Activated T-cell treated with anti-CD3 and anti-CD28 coated beads, Interleukin-2, amount 50 U/mL, for 4 hours (primary cell): ENCODE data around the gene GTF2E1. TPM values are rescaled to one million over a fixed set of nuclear protein-coding genes. Genes with fewer than 3 reads are reported as not detected.

Source experiments
- ATAC-seq, 2 donors: fragments of 200-7000 bp; cut with Tn5 transposase; one replicate each; pipeline ENCODE4 v1.10.0; 2021
- DNase-seq: peaks from one replicate; pipeline ENCODE4 v3.0.0-alpha.2; 2020
- H3K27me3 Mint-ChIP-seq: one replicate; pipeline ENCODE4 v1.8.0; 2021; ENCODE audit warnings: low read depth, mixed read lengths
- H3K36me3 Mint-ChIP-seq: one replicate; pipeline ENCODE4 v1.8.0; 2022; ENCODE audit warnings: mixed read lengths; ENCODE audit not compliant: insufficient read depth
- H3K4me1 Mint-ChIP-seq: one replicate; pipeline ENCODE4 v1.8.0; 2021; ENCODE audit warnings: low read depth, mixed read lengths
- H3K4me3 Mint-ChIP-seq: one replicate; pipeline ENCODE4 v1.8.0; 2021; ENCODE audit warnings: mild to moderate bottlenecking, moderate library complexity, mixed read lengths
- H3K9me3 Mint-ChIP-seq: one replicate; pipeline ENCODE4 v1.8.0; 2021; ENCODE audit warnings: mixed read lengths
- total RNA-seq, 3 donors: library from RNA; stranded (reverse); gene quantifications; one replicate each; pipeline ENCODE4 v1.2.1, GENCODE V29; 2021

The GTF2E1 gene
- total RNA-seq, 3 donors from 2014 or later = 22.6 to 25.5 (median 24.9) TPM

- Mint-ChIP-seq H3K4me3 (no peak overlapping the region), H3K4me1 (no peaks in the 10 kb centered on the region), H3K9me3 (no peaks in the 10 kb centered on the region), H3K27me3 (no peaks in the 10 kb centered on the region), H3K36me3 (no peaks in the 10 kb centered on the region)
- DNase-seq (no peak), ATAC-seq (no peak)
These were observed 55.3 kb downstream of the GTF2E1 start for GRCh38 chr3:120797857-120798256.

GRCh38 chr3:120798346-120798745 is 55.8 kb downstream of the GTF2E1 start:
- Mint-ChIP-seq H3K4me1 (no peaks in the 10 kb centered on the region), H3K27me3 (no peaks in the 10 kb centered on the region), H3K36me3 (no peaks in the 10 kb centered on the region), H3K4me3 (no peak overlapping the region), H3K9me3 (no peaks in the 10 kb centered on the region)
- DNase-seq (no peak), ATAC-seq (no peak)

GRCh38 chr3:120800625-120801024 is 58.1 kb downstream of the GTF2E1 start:
- no peaks in the 10 kb centered on the region for H3K4me1 Mint-ChIP-seq

GRCh38 chr3:120801484-120801883 is 58.9 kb downstream of the GTF2E1 start:
- ATAC-seq = no peak
- Mint-ChIP-seq H3K27me3 (peaks cover 2% of the 10 kb centered on the region), H3K9me3 (no peaks in the 10 kb centered on the region), H3K4me1 (no peaks in the 10 kb centered on the region), H3K36me3 (no peaks in the 10 kb centered on the region), H3K4me3 (no peak overlapping the region)
- DNase-seq = no peak

More at GRCh38 chr3:120800625-120801024, 58.1 kb downstream of the GTF2E1 start:
- no peaks in the 10 kb centered on the region for H3K36me3 Mint-ChIP-seq
- H3K9me3 Mint-ChIP-seq = no peaks in the 10 kb centered on the region
- ATAC-seq (no peak), DNase-seq (no peak)
- peaks cover 2% of the 10 kb centered on the region for H3K27me3 Mint-ChIP-seq
- H3K4me3 Mint-ChIP-seq = no peak overlapping the region

- H3K4me3 Mint-ChIP-seq = no peak overlapping the region
- no peak for ATAC-seq
- H3K36me3 Mint-ChIP-seq = no peaks in the 10 kb centered on the region
- DNase-seq = no peak
- peaks cover 2% of the 10 kb centered on the region for H3K27me3 Mint-ChIP-seq
- no peaks in the 10 kb centered on the region for H3K9me3 Mint-ChIP-seq
- H3K4me1 Mint-ChIP-seq = no peaks in the 10 kb centered on the region
These were observed 60.4 kb downstream of the GTF2E1 start for GRCh38 chr3:120802916-120803315.

- ATAC-seq (no peak), DNase-seq (no peak)
- Mint-ChIP-seq H3K9me3 (no peaks in the 10 kb centered on the region), H3K4me3 (no peak overlapping the region), H3K36me3 (no peaks in the 10 kb centered on the region), H3K4me1 (no peaks in the 10 kb centered on the region), H3K27me3 (peaks cover 18% of the 10 kb centered on the region)
These were observed 74.2 kb downstream of the GTF2E1 start for GRCh38 chr3:120816728-120817127.

- Mint-ChIP-seq H3K4me3 (no peak overlapping the region), H3K4me1 (no peaks in the 10 kb centered on the region), H3K36me3 (no peaks in the 10 kb centered on the region), H3K9me3 (no peaks in the 10 kb centered on the region), H3K27me3 (peaks cover 4% of the 10 kb centered on the region)
- no peak for DNase-seq
- ATAC-seq = no peak
These were observed 78.2 kb downstream of the GTF2E1 start for GRCh38 chr3:120820748-120821147.

- no peak for DNase-seq
- no peak overlapping the region for H3K4me3 Mint-ChIP-seq
- no peak for ATAC-seq
- H3K9me3 Mint-ChIP-seq = no peaks in the 10 kb centered on the region
- H3K27me3 Mint-ChIP-seq = peaks cover 4% of the 10 kb centered on the region
- no peaks in the 10 kb centered on the region for H3K4me1 Mint-ChIP-seq
- no peaks in the 10 kb centered on the region for H3K36me3 Mint-ChIP-seq
These were observed 78.9 kb downstream of the GTF2E1 start for GRCh38 chr3:120821426-120821825.

GRCh38 chr3:120823156-120823555 is 80.6 kb downstream of the GTF2E1 start:
- H3K27me3 Mint-ChIP-seq = no peaks in the 10 kb centered on the region
- H3K4me3 Mint-ChIP-seq = no peak overlapping the region
- no peaks in the 10 kb centered on the region for H3K4me1 Mint-ChIP-seq
- ATAC-seq (no peak), DNase-seq (no peak)
- H3K36me3 Mint-ChIP-seq = no peaks in the 10 kb centered on the region
- no peaks in the 10 kb centered on the region for H3K9me3 Mint-ChIP-seq

- ATAC-seq (no peak), DNase-seq (no peak)
- Mint-ChIP-seq H3K4me1 (no peaks in the 10 kb centered on the region), H3K4me3 (no peak overlapping the region), H3K27me3 (no peaks in the 10 kb centered on the region), H3K9me3 (no peaks in the 10 kb centered on the region), H3K36me3 (no peaks in the 10 kb centered on the region)
These were observed 82.1 kb downstream of the GTF2E1 start for GRCh38 chr3:120824613-120825012.

GRCh38 chr3:120828796-120829195 is 86.3 kb downstream of the GTF2E1 start:
- no peak overlapping the region for H3K4me3 Mint-ChIP-seq
- no peaks in the 10 kb centered on the region for H3K4me1 Mint-ChIP-seq
- no peaks in the 10 kb centered on the region for H3K36me3 Mint-ChIP-seq
- ATAC-seq = no peak
- peaks cover 5% of the 10 kb centered on the region for H3K27me3 Mint-ChIP-seq
- DNase-seq = no peak
- no peaks in the 10 kb centered on the region for H3K9me3 Mint-ChIP-seq

GRCh38 chr3:120831066-120831465 is 88.5 kb downstream of the GTF2E1 start:
- no peaks in the 10 kb centered on the region for H3K36me3 Mint-ChIP-seq
- H3K4me1 Mint-ChIP-seq = no peaks in the 10 kb centered on the region
- peaks cover 5% of the 10 kb centered on the region for H3K27me3 Mint-ChIP-seq
- no peaks in the 10 kb centered on the region for H3K9me3 Mint-ChIP-seq
- no peak overlapping the region for H3K4me3 Mint-ChIP-seq
- no peak for DNase-seq
- ATAC-seq = no peak

Other genes starting within 250 kb of the GTF2E1 start
- gene NDUFB4, start 146.4 kb upstream of the GTF2E1 start, total RNA-seq = 100 to 1,000 TPM in 2 of 3 donors, 10 to 100 TPM in 1; 93.2 to 108 (median 104) TPM
- under 1 TPM; 0.38 to 0.90 (median 0.49) TPM for gene HGD, start 60.5 kb upstream of the GTF2E1 start, total RNA-seq
- gene RABL3, start 228 bp upstream of the GTF2E1 start, total RNA-seq = 10 to 100 TPM; 30.8 to 39.8 (median 36.5) TPM
- gene STXBP5L, start 165.5 kb downstream of the GTF2E1 start, total RNA-seq = not detected